K562 (cell line): ENCODE measurements around the gene DTNBP1. TPM values are rescaled to one million over a fixed set of nuclear protein-coding genes. Genes with fewer than 3 reads are reported as not detected.
A peak's percentile ranks its signal among the peaks of the same experiment; 100 is the strongest.

ENCODE experiments used
- ARID1B ChIP-seq: fragments of 450-650 bp; IDR thresholded peaks from 2 replicates; pipeline ENCODE4 v1.6.1; 2016; ENCODE audit warnings: antibody characterized with exemption, mild to moderate bottlenecking, inconsistent platforms
- CHD7 ChIP-seq: fragments of 200-600 bp; sonication (generic); IDR thresholded peaks from one replicate; pipeline ENCODE4 v1.6.1; 2012; ENCODE audit warnings: mild to moderate bottlenecking, low read depth, low read length, inconsistent platforms
- DDX20 ChIP-seq: fragments of 450-650 bp; IDR thresholded peaks from 2 replicates; pipeline ENCODE4 v1.6.1; 2016; ENCODE audit warnings: missing genetic modification characterization, low read depth, mild to moderate bottlenecking, missing compliant biosample characterization, moderate library complexity
- ESRRB ChIP-seq: fragments of 250-450 bp; sonication (Bioruptor Pico); IDR thresholded peaks from 2 replicates; pipeline ENCODE4 v1.5.0; 2020; ENCODE audit warnings: mild to moderate bottlenecking, moderate library complexity, borderline replicate concordance
- ETS2 ChIP-seq: IDR thresholded peaks from 2 replicates; pipeline ENCODE4 v1.6.1; 2016; ENCODE audit warnings: borderline replicate concordance, missing genetic modification characterization, mild to moderate bottlenecking, moderate library complexity, missing compliant biosample characterization; ENCODE audit not compliant: poor library complexity, severe bottlenecking
- ETV1 ChIP-seq: fragments of 450-650 bp; conservative IDR thresholded peaks from 2 replicates; pipeline ENCODE4 v1.6.1; 2016; ENCODE audit warnings: missing genetic modification characterization, control low read depth, low read depth, missing compliant biosample characterization
- ETV5 ChIP-seq: sonication (generic); formaldehyde crosslinking; IDR thresholded peaks from 2 replicates; pipeline ENCODE4 v1.4.0; 2020; ENCODE audit warnings: low read depth, mild to moderate bottlenecking, missing genetic modification reagents
- MAFK ChIP-seq: IDR thresholded peaks from 2 replicates; pipeline ENCODE4 v1.6.1; 2011; ENCODE audit warnings: low read length, improper control_type of control experiment
- MTA3 ChIP-seq: fragments of 450-650 bp; formaldehyde crosslinking; IDR thresholded peaks from 2 replicates; pipeline ENCODE4 v1.6.1; 2017; ENCODE audit warnings: mild to moderate bottlenecking, borderline replicate concordance
- PHTF2 ChIP-seq: fragments of 250-450 bp; sonication (Bioruptor Pico); IDR thresholded peaks from 2 replicates; pipeline ENCODE4 v1.5.0; 2021; ENCODE audit warnings: mild to moderate bottlenecking
- U2AF2 ChIP-seq: fragments of 200-400 bp; formaldehyde crosslinking; optimal IDR thresholded peaks from 2 replicates; pipeline ENCODE3; 2017; ENCODE audit warnings: low read depth, mild to moderate bottlenecking, low read length
- polyA plus RNA-seq, 8 experiments: library from polyadenylated mRNA; depleted of rRNA in 4 of 8; stranded (reverse) in 5 of 8; unstranded in 3 of 8; fragments of >200 nt; fragmentation: Nextera tagmentation in 2 of 8; fragmentation: Illumina TruSeq in 1 of 8; extraction: Ambion mirVana in 2 of 8; extraction: Trizol in 1 of 8; gene quantifications; 2 replicates each; pipeline versions ENCODE4 v1.2.1 to v1.2.3, GENCODE V29; 2011 to 2014; ENCODE audit warnings: inconsistent platforms in 1 of 8, missing spikeins in 1 of 8
- total RNA-seq, 7 experiments: library from RNA; depleted of rRNA in 6 of 7; stranded (reverse); fragments of >200 nt in 6 of 7; fragmentation: Illumina TruSeq in 2 of 7; extraction: Trizol in 2 of 7; gene quantifications; 2 replicates each; pipeline versions ENCODE4 v1.2.1 to v1.2.3, GENCODE V29; 2011 to 2021; ENCODE audit warnings: low replicate concordance in 1 of 7

The DTNBP1 gene
- total and polyA plus RNA-seq, 9 of the 15 experiments (the other 6 are each of a cell fraction or from before 2014, with no cell fraction given), result 16.7 to 54.5 (median 21.4) TPM

- TF ChIP-seq ESRRB (CRISPR knock-in tag), result no peak
- TF ChIP-seq ARID1B, result peak; percentile 74
- peak; percentile 67; the same call in 1 of the 2 replicates for TF ChIP-seq ETV5 (CRISPR knock-in tag)
- TF ChIP-seq CHD7, result no peak
- TF ChIP-seq DDX20 (tag), result no peak
- peak; percentile 51; the same call in 1 of the 2 replicates for TF ChIP-seq MTA3
- peak; percentile 29 for TF ChIP-seq MAFK
- TF ChIP-seq ETS2 (tag), result no peak
- TF ChIP-seq PHTF2 (CRISPR knock-in tag), result no peak
- 0 out of 2 replicates have a peak, but pooled peaks have one; percentile 7 for TF ChIP-seq ETV1 (tag)
- TF ChIP-seq U2AF2, result no peak
Observed at GRCh38 chr6:15569035-15569995, 93.5 kb downstream of the DTNBP1 start (continued).
